ENCODE measurements around the gene STX19.

The STX19 gene

GRCh38 chr3:94028093-94028837 is at the start of gene STX19:
STX19 (minus strand) TSS chr3:94028597; CDS start chr3:94015269, 13,328 bp downstream.
- H4K20me1 ChIP-seq: no peaks in the 10 kb centered on the region
- TF ChIP-seq Cebpa-rat (IDR thresholded peaks at IDR 0.05): no peak

GRCh38 chr3:94076055-94076454 is 47.7 kb upstream of the STX19 start:
- Histone ChIP-seq H3K4me3 (no peak overlapping the region), H3K9ac (no peak overlapping the region), H3K4me1 (peaks cover 0 to 17% (median 2%) of the 10 kb centered on the region in 10 experiments; a peak in 10 of 20 replicates), H3K27me3 (no peaks in the 10 kb centered on the region), H4K20me1 (peaks cover 0 to 31% (median 11%) of the 10 kb centered on the region in 11 experiments; a peak in 9 of 22 replicates), H3K27ac (no peak overlapping the region), H3K9me3 (replicated peaks in 1 of 11) (peaks cover 8 to 27% (median 19%) of the 10 kb centered on the region in 11 experiments; a peak in 20 of 22 replicates), H3K36me3 (peaks cover 43 to 58% (median 48%) of the 10 kb centered on the region in 11 experiments), H3K4me2 (no peak overlapping the region)
- TF ChIP-seq Cebpa-rat (IDR thresholded peaks at IDR 0.05): no peak

More at GRCh38 chr3:94028093-94028837, at the start of gene STX19:
- Histone ChIP-seq H3K4me1 (no peaks in the 10 kb centered on the region), H3K27me3 (no peaks in the 10 kb centered on the region), H3K9ac (no peak within 1 kb of the TSS), H3K4me2 (no peak within 1 kb of the TSS), H3K27ac (no peak within 1 kb of the TSS), H3K9me3 (replicated peaks in 1 of 11) (no peaks in the 10 kb centered on the region), H3K4me3 (no peak within 1 kb of the TSS), H3K36me3 (peaks cover 0 to 4% (median 0%) of the 10 kb centered on the region in 11 experiments; a peak in 2 of 22 replicates)

- Histone ChIP-seq H3K36me3 (peaks cover 47 to 63% (median 54%) of the 10 kb centered on the region in 11 experiments), H3K9ac (no peak overlapping the region), H4K20me1 (peaks cover 0 to 32% (median 7%) of the 10 kb centered on the region in 11 experiments; a peak in 8 of 22 replicates), H3K4me1 (peaks cover 0 to 18% (median 0%) of the 10 kb centered on the region in 10 experiments; a peak in 9 of 20 replicates), H3K9me3 (replicated peaks in 1 of 11) (peaks cover 14 to 33% (median 23%) of the 10 kb centered on the region in 11 experiments; a peak in 21 of 22 replicates), H3K4me3 (no peak overlapping the region), H3K27ac (no peak overlapping the region), H3K27me3 (no peaks in the 10 kb centered on the region), H3K4me2 (no peak overlapping the region)
- TF ChIP-seq Cebpa-rat (IDR thresholded peaks at IDR 0.05): no peak
Measured at GRCh38 chr3:94071713-94072284, 43.4 kb upstream of the STX19 start.

- H3K27me3 ChIP-seq: no peaks in the 10 kb centered on the region
- H3K36me3 ChIP-seq: peaks cover 38 to 63% (median 47%) of the 10 kb centered on the region in 11 experiments
- H4K20me1 ChIP-seq: peaks cover 0 to 32% (median 7%) of the 10 kb centered on the region in 11 experiments; a peak in 7 of 22 replicates
- no peak overlapping the region for H3K4me2 ChIP-seq
- no peak overlapping the region for H3K27ac ChIP-seq
- H3K4me3 ChIP-seq: no peak overlapping the region
- H3K4me1 ChIP-seq: peaks cover under 1 to 31% (median 6%) of the 10 kb centered on the region in 10 experiments; a peak in 15 of 20 replicates
- peak overlapping the region in 1 of 11 experiments; percentile 9; a peak in 1 of 22 replicates for H3K9ac ChIP-seq
- TF ChIP-seq Cebpa-rat (IDR thresholded peaks at IDR 0.05): no peak
- peaks cover 14 to 28% (median 24%) of the 10 kb centered on the region in 11 experiments; a peak in 21 of 22 replicates for H3K9me3 ChIP-seq (replicated peaks in 1 of 11)
Measured at GRCh38 chr3:94070341-94070911, 42.0 kb upstream of the STX19 start.

GRCh38 chr3:94069194-94069813 is 40.9 kb upstream of the STX19 start:
- Histone ChIP-seq H4K20me1 (peaks cover 0 to 32% (median 7%) of the 10 kb centered on the region in 11 experiments; a peak in 7 of 22 replicates), H3K9me3 (replicated peaks in 1 of 11) (peaks cover 14 to 28% (median 24%) of the 10 kb centered on the region in 11 experiments; a peak in 21 of 22 replicates), H3K36me3 (peaks cover 38 to 65% (median 47%) of the 10 kb centered on the region in 11 experiments), H3K4me1 (peaks cover 11 to 34% (median 16%) of the 10 kb centered on the region in 10 experiments), H3K27ac (no peak overlapping the region), H3K4me2 (no peak overlapping the region), H3K27me3 (no peaks in the 10 kb centered on the region), H3K4me3 (no peak overlapping the region), H3K9ac (no peak overlapping the region)
- no peak for TF ChIP-seq Cebpa-rat (IDR thresholded peaks at IDR 0.05)

- Histone ChIP-seq H3K4me3 (no peak overlapping the region), H3K9me3 (replicated peaks in 1 of 11) (peaks cover 4 to 18% (median 13%) of the 10 kb centered on the region in 11 experiments; a peak in 20 of 22 replicates), H4K20me1 (peaks cover 0 to 28% (median 6%) of the 10 kb centered on the region in 11 experiments; a peak in 7 of 22 replicates), H3K27me3 (no peaks in the 10 kb centered on the region), H3K27ac (no peak overlapping the region), H3K4me1 (peaks cover 20 to 41% (median 27%) of the 10 kb centered on the region in 10 experiments), H3K4me2 (peak overlapping the region in 4 of 11 experiments; percentile 92 to 97 (median 94); a peak in 6 of 22 replicates), H3K36me3 (peaks cover 24 to 50% (median 31%) of the 10 kb centered on the region in 11 experiments), H3K9ac (no peak overlapping the region)
- TF ChIP-seq Cebpa-rat (IDR thresholded peaks at IDR 0.05): no peak
Measured at GRCh38 chr3:94066506-94067500, 38.4 kb upstream of the STX19 start.

GRCh38 chr3:94065819-94066480 is 37.6 kb upstream of the STX19 start:
- Histone ChIP-seq H3K27me3 (no peaks in the 10 kb centered on the region), H3K36me3 (peaks cover 16 to 46% (median 28%) of the 10 kb centered on the region in 11 experiments), H3K4me1 (peaks cover 20 to 44% (median 31%) of the 10 kb centered on the region in 10 experiments), H3K9me3 (replicated peaks in 1 of 11) (peaks cover 4 to 18% (median 13%) of the 10 kb centered on the region in 11 experiments; a peak in 20 of 22 replicates), H3K27ac (no peak overlapping the region), H3K4me3 (peak overlapping the region in 1 of 10 experiments; percentile 65; a peak in 1 of 20 replicates), H3K9ac (peak overlapping the region in 2 of 11 experiments; percentile 20 to 45; a peak in 2 of 22 replicates), H4K20me1 (peaks cover 0 to 20% (median 6%) of the 10 kb centered on the region in 11 experiments; a peak in 7 of 22 replicates), H3K4me2 (peak overlapping the region in 7 of 11 experiments; percentile 87 to 97 (median 93); a peak in 11 of 22 replicates)
- no peak for TF ChIP-seq Cebpa-rat (IDR thresholded peaks at IDR 0.05)

Measured in BLaER1 treated with 17β-estradiol and CSF1 and Interleukin-3, amounts not matched to agents 10 nM and 100 nM (cell line).